Psoas muscle (tissue), 8 donors: ENCODE results near the gene SIRT6. TPM values are rescaled to one million over a fixed set of nuclear protein-coding genes. Genes with fewer than 3 reads are reported as not detected.
"Not testable (repeated sequence)": the region's sequence is repeated elsewhere in the genome, so short reads cannot be mapped to it uniquely, and the experiment has no call there.

Source experiments
- ATAC-seq, 4 donors: fragments of 200-7000 bp; cut with Tn5 transposase; one replicate each; pipeline ENCODE4 v1.9.1; 2020; ENCODE audit warnings: moderate library complexity in 3 of 4, mild to moderate bottlenecking in 2 of 4
- DNase-seq, 2 donors: peaks; one replicate each; pipeline ENCODE4 v3.0.0-alpha.2; 2020
- H3K27ac ChIP-seq: fragments of 200-600 bp; one replicate; pipeline ENCODE4 v1.8.0; 2022
- H3K27me3 ChIP-seq, 3 donors: fragments of 200-600 bp in 1 of 3; one replicate each; pipeline versions ENCODE4 v1.6.1 to v1.8.0; 2013 to 2022; ENCODE audit warnings: low read length in 2 of 3, mild to moderate bottlenecking in 2 of 3, moderate library complexity in 1 of 3; ENCODE audit not compliant: insufficient read depth in 3 of 3
- H3K36me3 ChIP-seq, 2 donors: fragments of 200-600 bp in 1 of 2; one replicate each; pipeline versions ENCODE4 v1.6.1 to v1.8.0; 2013 to 2022; ENCODE audit warnings: low read depth in 1 of 2, mild to moderate bottlenecking in 1 of 2, moderate library complexity in 1 of 2; ENCODE audit not compliant: insufficient read depth in 1 of 2
- H3K4me1 ChIP-seq: fragments of 200-600 bp; one replicate; pipeline ENCODE4 v1.8.0; 2022
- H3K4me3 ChIP-seq: fragments of 200-600 bp; one replicate; pipeline ENCODE4 v1.8.0; 2022; ENCODE audit warnings: mild to moderate bottlenecking
- H3K9me3 ChIP-seq: fragments of 200-600 bp; one replicate; pipeline ENCODE4 v1.8.0; 2022
- WGBS, 3 donors: extraction: QIAGEN DNeasy Blood & Tissue Kit; methylation state at CpG; one replicate each; pipeline versions ENCODE4 v1.1.6 to v1.1.7; 2013; 5-methylcytosine and 5-hydroxymethylcytosine counted together
- intact Hi-C, 2 donors: fragments of 100-400 bp; cut with DNase I; formaldehyde crosslinking; loops; one replicate each; pipeline versions ENCODE4 v1.11.0 to v1.14.2; 2022
- polyA plus RNA-seq, 3 donors: library from polyadenylated mRNA; stranded (reverse); fragments of 200-250 nt; gene quantifications; one replicate each; pipeline ENCODE4 v1.2.3, GENCODE V29; 2013
- total RNA-seq, 4 donors: library from RNA; stranded (reverse); fragmentation: NEBNext Ultra II Directional in 2 of 4; extraction: Animal tissue kit (Norgen Biotek cat#: 25700) in 2 of 4; gene quantifications; one replicate each; pipeline versions ENCODE4 v1.2.1 to v1.2.4, GENCODE V29; 2021 to 2023
- TF ChIP-seq, protein P1 (sequence below): fragments of 200-600 bp; IDR thresholded peaks from one replicate; pipeline ENCODE4 v1.8.0; 2022; ENCODE audit warnings: antibody characterized with exemption
- donor health status: healthy with polysubstance abuse.
- donor health status: DM: no; HTN: no; CAD: no; lungs with moderate emphysema.
- donor health status: Bipolar disorder and iron deficiency.
- donor health status: healthy.
- donor health status: DM: yes; HTN: yes; CAD: no.
- donor health status: DM: no; HTN: no; CAD: no.
- donor health status: DM: no; HTN: no; CAD: no.
- donor health status: DM: yes; HTN: yes; CAD: no.

Gene SIRT6
- total and polyA plus RNA-seq, 7 donors: 8.4 to 23.5 (median 13.1) TPM

DNA sequence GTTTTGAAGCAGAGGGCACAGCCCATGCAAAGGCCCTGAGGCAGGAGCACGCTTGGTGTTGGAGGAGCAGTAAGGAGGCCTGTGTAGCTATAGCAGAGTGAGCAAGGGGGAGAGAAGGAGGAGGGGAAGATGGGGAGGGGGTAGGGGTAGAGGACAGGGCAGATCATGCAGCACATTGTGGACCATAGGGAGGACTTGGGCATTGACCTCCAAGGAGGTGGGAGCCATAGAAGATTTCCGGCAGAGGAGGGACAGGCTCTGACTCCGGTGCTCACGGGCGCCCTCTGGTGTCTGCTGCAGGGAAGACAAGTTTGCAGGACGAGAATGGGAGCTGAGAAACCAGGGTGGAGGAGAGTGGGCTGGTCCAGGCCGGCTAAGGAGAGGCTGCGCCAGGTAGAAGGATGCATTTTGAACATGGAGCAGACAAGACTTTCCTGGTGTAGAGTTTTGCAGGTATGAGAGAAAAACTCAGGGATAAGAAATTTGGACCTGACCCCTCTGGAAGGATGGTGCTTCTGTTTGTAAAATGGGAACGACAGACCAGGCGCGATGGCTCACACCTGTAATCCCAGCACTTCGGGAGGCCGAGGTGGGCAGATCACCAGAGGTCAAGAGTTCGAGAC is 42.6 kb downstream of the SIRT6 start:
- Histone ChIP-seq H3K27me3 (peaks cover 0 to 2% (median 0%) of the 10 kb centered on the region in 3 donors), H3K4me1 (no peaks in the 10 kb centered on the region), H3K4me3 (no peak overlapping the region), H3K9me3 (no peaks in the 10 kb centered on the region), H3K36me3 (no peaks in the 10 kb centered on the region), H3K27ac (no peak overlapping the region)
- ATAC-seq: peak; percentile 58 to 94 (median 86)
- 35 to 37% (median 36%) methylated on average over 14 of the region's 14 CpGs for WGBS, 3 donors
- DNase-seq: peak; percentile 81 to 87
- TF ChIP-seq, protein P1, sequence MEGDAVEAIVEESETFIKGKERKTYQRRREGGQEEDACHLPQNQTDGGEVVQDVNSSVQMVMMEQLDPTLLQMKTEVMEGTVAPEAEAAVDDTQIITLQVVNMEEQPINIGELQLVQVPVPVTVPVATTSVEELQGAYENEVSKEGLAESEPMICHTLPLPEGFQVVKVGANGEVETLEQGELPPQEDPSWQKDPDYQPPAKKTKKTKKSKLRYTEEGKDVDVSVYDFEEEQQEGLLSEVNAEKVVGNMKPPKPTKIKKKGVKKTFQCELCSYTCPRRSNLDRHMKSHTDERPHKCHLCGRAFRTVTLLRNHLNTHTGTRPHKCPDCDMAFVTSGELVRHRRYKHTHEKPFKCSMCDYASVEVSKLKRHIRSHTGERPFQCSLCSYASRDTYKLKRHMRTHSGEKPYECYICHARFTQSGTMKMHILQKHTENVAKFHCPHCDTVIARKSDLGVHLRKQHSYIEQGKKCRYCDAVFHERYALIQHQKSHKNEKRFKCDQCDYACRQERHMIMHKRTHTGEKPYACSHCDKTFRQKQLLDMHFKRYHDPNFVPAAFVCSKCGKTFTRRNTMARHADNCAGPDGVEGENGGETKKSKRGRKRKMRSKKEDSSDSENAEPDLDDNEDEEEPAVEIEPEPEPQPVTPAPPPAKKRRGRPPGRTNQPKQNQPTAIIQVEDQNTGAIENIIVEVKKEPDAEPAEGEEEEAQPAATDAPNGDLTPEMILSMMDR: peak; percentile 68
- intact Hi-C loops: loop anchor here in 1 of 2 donors (5.0 kb wide), 1 partner anchor 68 kb away; no protein-coding TSS in a partner anchor

- no peak for DNase-seq
- Histone ChIP-seq H3K4me3 (no peak overlapping the region), H3K36me3 (no peaks in the 10 kb centered on the region), H3K27me3 (peaks cover 0 to 2% (median 0%) of the 10 kb centered on the region in 3 donors), H3K9me3 (no peaks in the 10 kb centered on the region), H3K27ac (no peak overlapping the region), H3K4me1 (no peaks in the 10 kb centered on the region)
- WGBS, 3 donors: 77 to 84% (median 78%) methylated on average over 5 of the region's 5 CpGs
- TF ChIP-seq, protein P1: no peak
- intact Hi-C loops: no loop called here
- ATAC-seq: no peak
Observed at GRCh38 chr19:4138445-4138844, 43.9 kb downstream of the SIRT6 start.

DNA sequence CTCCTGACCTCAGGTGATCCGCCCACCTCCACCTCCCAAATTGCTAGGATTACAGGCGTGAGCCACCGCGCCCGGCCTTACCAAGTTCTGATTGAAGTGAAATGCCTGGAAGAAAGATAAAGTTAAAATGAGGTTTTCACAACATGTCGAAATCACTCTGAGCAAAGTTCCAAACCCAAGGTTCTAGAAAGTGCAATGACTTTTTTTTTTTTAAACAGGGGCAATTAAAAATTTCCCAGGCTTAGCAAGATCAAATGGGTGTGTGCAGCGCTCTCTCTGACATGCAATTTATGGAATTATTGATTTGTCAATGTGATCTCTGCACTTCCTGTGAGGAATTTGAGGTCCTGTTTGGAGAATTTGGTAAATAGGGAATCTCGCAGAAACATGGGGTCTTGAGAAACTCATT is 45.7 kb downstream of the SIRT6 start:
- DNase-seq (no peak), ATAC-seq (no peak)
- intact Hi-C loops: no loop called here
- Histone ChIP-seq H3K9me3 (no peaks in the 10 kb centered on the region), H3K36me3 (no peaks in the 10 kb centered on the region), H3K4me1 (no peaks in the 10 kb centered on the region), H3K27me3 (peaks cover 0 to 2% (median 0%) of the 10 kb centered on the region in 3 donors), H3K4me3 (no peak overlapping the region), H3K27ac (no peak overlapping the region)
- 89 to 93% (median 92%) methylated on average over 8 of the region's 8 CpGs for WGBS, 3 donors
- TF ChIP-seq, protein P1: no peak

- intact Hi-C loops, ATAC-seq, H3K36me3 ChIP-seq, H3K27me3 ChIP-seq, H3K27ac ChIP-seq, H3K4me1 ChIP-seq, H3K4me3 ChIP-seq, H3K9me3 ChIP-seq, DNase-seq: not testable (repeated sequence)
- WGBS, 3 donors: 90 to 92% (median 91%) methylated on average over 9 of the region's 9 CpGs
Observed at GRCh38 chr19:4135386-4135785, 47.0 kb downstream of the SIRT6 start.

DNA sequence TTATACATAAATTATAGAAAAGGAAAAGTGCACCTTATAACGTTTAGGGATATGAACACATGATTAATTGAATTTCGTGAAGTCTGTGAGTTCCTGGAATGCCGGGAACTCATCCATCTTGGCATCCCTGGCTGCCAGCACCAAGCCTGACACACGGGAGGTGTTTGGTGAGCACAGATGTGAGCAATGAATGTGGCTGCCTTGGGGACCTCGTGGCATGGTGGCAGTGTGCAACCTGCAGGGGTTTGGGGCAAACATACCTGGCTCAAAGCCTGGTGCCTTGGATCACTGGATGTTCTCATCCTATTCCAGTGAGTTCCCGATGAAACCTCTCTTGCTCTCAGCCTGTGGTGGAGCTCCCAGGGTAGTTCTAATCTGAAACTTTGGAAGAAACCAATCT is 48.0 kb downstream of the SIRT6 start:
- no peaks in the 10 kb centered on the region for H3K9me3 ChIP-seq
- intact Hi-C loops: no loop called here
- no peak overlapping the region for H3K27ac ChIP-seq
- TF ChIP-seq, protein P1: no peak
- no peaks in the 10 kb centered on the region for H3K36me3 ChIP-seq
- H3K4me3 ChIP-seq: no peak overlapping the region
- WGBS, 3 donors: 11 to 22% (median 14%) methylated on average over 6 of the region's 6 CpGs
- ATAC-seq: peak in 1 of 4 donors; percentile 41
- H3K27me3 ChIP-seq: peaks cover 0 to 2% (median 0%) of the 10 kb centered on the region in 3 donors
- H3K4me1 ChIP-seq: peaks cover 8% of the 10 kb centered on the region
- no peak for DNase-seq
